Thyroid gland (tissue), 4 donors: Measurements from ENCODE around the gene FAM72A. TPM values are rescaled to one million over a fixed set of nuclear protein-coding genes. Genes with fewer than 3 reads are reported as not detected.
"Not testable (repeated sequence)": the region's sequence is repeated elsewhere in the genome, so short reads cannot be mapped to it uniquely, and the experiment has no call there.

Experiments
- DNase-seq, 2 donors: peaks; one replicate each; pipeline ENCODE4 v3.0.0-alpha.2; 2019
- H3K27ac ChIP-seq, 3 donors: fragments of 200-600 bp; sonication (generic); 1 replicate in 2 of 3; 2 replicates in 1 of 3; pipeline ENCODE4 v1.5.1; 2016 to 2019; ENCODE audit warnings: mild to moderate bottlenecking in 1 of 3, moderate library complexity in 1 of 3
- H3K27me3 ChIP-seq: fragments of 200-600 bp; sonication (generic); one replicate; pipeline ENCODE4 v1.5.1; 2019
- H3K36me3 ChIP-seq, 2 donors: fragments of 200-600 bp; sonication (generic); one replicate each; pipeline ENCODE4 v1.5.1; 2016 to 2019
- H3K4me1 ChIP-seq, 2 donors: fragments of 200-600 bp; sonication (generic); one replicate each; pipeline ENCODE4 v1.5.1; 2017 to 2019
- H3K4me3 ChIP-seq, 3 donors: fragments of 200-600 bp; sonication (generic); replicated peaks in 1 of 3; 1 replicate in 2 of 3; 2 replicates in 1 of 3; pipeline ENCODE4 v1.5.1; 2016; ENCODE audit warnings: mild to moderate bottlenecking in 1 of 3
- H3K9me3 ChIP-seq: fragments of 200-600 bp; sonication (generic); one replicate; pipeline ENCODE4 v1.5.1; 2017
- WGBS, 2 donors: methylation state at CpG; one replicate each; pipeline ENCODE4 v1.1.5; 2017; 5-methylcytosine and 5-hydroxymethylcytosine counted together
- intact Hi-C: fragments of 100-400 bp; cut with DNase I; formaldehyde crosslinking; loops from one replicate; pipeline ENCODE4 v1.15.1; 2023
- total RNA-seq, 4 donors: library from RNA; depleted of rRNA; stranded (reverse); fragments of >200 nt; gene quantifications; one replicate each; pipeline ENCODE4 v1.2.3, GENCODE V29; 2016

The FAM72A gene
- total RNA-seq, 4 donors from 2014 or later, result not detected

GRCh38 chr1:206225386-206225785, 22.7 kb upstream of the FAM72A start:
- DNase-seq, H3K36me3 ChIP-seq, H3K9me3 ChIP-seq, H3K4me3 ChIP-seq, H3K27me3 ChIP-seq, H3K27ac ChIP-seq, H3K4me1 ChIP-seq, intact Hi-C loops: not testable (repeated sequence)
- 87 to 95% methylated on average over 4 of the region's 4 CpGs for WGBS, 2 donors

GRCh38 chr1:206224190-206224776, 21.6 kb upstream of the FAM72A start:
- H3K4me1 ChIP-seq, H3K36me3 ChIP-seq, H3K27me3 ChIP-seq, H3K27ac ChIP-seq, DNase-seq, H3K4me3 ChIP-seq, intact Hi-C loops, H3K9me3 ChIP-seq: not testable (repeated sequence)
- 92% methylated on average over 2 of the region's 6 CpGs for WGBS, 2 donors

DNA sequence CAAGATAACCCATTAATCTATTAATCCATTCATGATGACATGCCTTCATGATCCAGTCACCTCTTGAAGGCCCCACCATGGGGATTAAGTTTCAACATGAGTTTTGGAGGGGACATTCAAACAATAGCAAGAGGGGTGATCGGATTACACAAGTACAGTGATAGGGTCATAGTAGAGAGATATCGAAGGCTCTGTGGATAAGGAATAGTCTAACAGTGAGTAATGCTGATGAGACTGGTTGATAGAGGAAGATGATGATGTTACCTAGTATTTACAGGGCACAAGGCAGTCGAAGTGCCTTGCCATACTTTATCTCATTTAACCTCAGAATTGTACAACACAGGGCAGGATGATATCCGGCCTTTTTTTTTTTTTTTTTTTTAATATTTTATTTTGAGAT, 18.9 kb upstream of the FAM72A start:
- H3K4me1 ChIP-seq, H3K36me3 ChIP-seq, H3K9me3 ChIP-seq, H3K4me3 ChIP-seq, H3K27me3 ChIP-seq, DNase-seq, intact Hi-C loops, H3K27ac ChIP-seq: not testable (repeated sequence)
- WGBS, 2 donors, result no CpG with 5 or more reads among the region's 4 CpGs

- H3K27me3 ChIP-seq, H3K4me1 ChIP-seq, intact Hi-C loops, DNase-seq, H3K4me3 ChIP-seq, H3K36me3 ChIP-seq, H3K27ac ChIP-seq, H3K9me3 ChIP-seq: not testable (repeated sequence)
- WGBS, 2 donors, result 60 to 66% methylated on average over 4 of the region's 4 CpGs
Measured at GRCh38 chr1:206220332-206221000, 17.8 kb upstream of the FAM72A start.

DNA sequence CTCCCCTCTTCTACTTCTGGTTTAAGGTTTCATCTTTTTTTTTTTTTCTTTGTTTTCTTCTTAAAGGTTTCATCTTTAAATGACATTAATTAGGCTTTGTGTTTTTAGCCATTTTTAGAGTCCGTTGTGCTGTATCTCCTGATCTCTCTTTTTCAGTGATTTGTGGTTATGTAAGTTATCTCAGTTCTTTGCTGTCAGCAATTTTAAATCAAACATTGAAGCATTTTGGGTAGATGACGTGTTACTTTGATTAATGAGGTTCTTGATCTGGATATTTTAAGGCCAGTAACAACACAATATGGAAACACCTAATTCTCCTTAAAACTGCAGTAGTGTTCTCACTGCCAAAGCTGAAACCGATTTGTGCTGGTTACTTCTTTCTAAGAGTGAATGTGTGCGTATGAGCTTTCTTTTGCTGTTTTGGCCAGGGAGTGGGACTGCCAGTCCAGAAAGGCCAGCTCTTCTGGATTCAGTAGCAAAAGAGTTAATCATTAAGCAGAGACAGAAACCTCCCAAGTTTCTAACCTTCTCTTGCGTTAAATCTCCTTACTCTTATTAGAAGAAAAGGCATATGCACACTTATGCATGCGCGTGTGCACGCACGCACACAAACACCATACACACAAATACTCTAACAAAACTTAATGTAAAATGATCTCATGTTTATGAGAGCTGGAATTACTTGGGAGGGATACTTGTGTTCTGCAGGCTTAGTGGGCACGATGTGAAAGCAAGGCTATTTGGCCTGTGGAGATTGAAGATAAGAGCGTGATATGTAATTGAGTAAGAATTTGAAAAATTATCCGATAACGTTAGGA, 17.1 kb upstream of the FAM72A start:
- H3K36me3 ChIP-seq, DNase-seq, H3K4me1 ChIP-seq, H3K4me3 ChIP-seq, H3K9me3 ChIP-seq, intact Hi-C loops, H3K27me3 ChIP-seq, H3K27ac ChIP-seq: not testable (repeated sequence)
- 54 to 62% methylated on average over 3 to 4 of the region's 13 CpGs for WGBS, 2 donors

GRCh38 chr1:206218765-206219164, 16.1 kb upstream of the FAM72A start:
- no CpG with 5 or more reads among the region's 2 CpGs for WGBS, 2 donors
- intact Hi-C loops, DNase-seq, H3K36me3 ChIP-seq, H3K9me3 ChIP-seq, H3K4me3 ChIP-seq, H3K27me3 ChIP-seq, H3K27ac ChIP-seq, H3K4me1 ChIP-seq: not testable (repeated sequence)

DNA sequence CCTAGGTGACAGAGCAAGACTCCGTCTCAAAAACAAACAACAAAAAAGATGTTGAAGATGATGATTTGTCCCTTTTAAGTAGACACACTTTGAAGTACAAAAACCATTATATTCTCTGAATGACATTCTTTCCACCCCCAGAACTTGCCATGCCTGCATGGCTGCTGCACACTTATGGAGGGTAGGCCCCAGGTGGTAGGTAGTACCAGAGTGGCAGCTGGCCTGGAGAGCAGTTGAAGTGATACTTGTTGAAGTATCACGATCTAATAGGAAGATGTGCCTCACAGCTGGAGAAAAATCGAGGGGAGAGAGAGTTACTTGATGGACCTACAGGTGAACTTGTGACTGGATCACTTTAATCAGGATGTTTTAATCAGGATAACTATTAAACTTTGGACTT, 15.6 kb upstream of the FAM72A start:
- H3K27ac ChIP-seq, H3K36me3 ChIP-seq, DNase-seq, H3K4me3 ChIP-seq, H3K27me3 ChIP-seq, H3K9me3 ChIP-seq, intact Hi-C loops, H3K4me1 ChIP-seq: not testable (repeated sequence)
- WGBS, 2 donors, result 69% methylated on average over 2 of the region's 3 CpGs; no CpG with 5 or more reads in 1 of the 2 donors

- H3K4me3 ChIP-seq, H3K27me3 ChIP-seq, intact Hi-C loops, H3K9me3 ChIP-seq, H3K4me1 ChIP-seq, H3K27ac ChIP-seq, H3K36me3 ChIP-seq, DNase-seq: not testable (repeated sequence)
- WGBS, 2 donors, result 96 to 98% methylated on average over 4 of the region's 7 CpGs
Measured at GRCh38 chr1:206215600-206216392, 13.2 kb upstream of the FAM72A start.

DNA sequence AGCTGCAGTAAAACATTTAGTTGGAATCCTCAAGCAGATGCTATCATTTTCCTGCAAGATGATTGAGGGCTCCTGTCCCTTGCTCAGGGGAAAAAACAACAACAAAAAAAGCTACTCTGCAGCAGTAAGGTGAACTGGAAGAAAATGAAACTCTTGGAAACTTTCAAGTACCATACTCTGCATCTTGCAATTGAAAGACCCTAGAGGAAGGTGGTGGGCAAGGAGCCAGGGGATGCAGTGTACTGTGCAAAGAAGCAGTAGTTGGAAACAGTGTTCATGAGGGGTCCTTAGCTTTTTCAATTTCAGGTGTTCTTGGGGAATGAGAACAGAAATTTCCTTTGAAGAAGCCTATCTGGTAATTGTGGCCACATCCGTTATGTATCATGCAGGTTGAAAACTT, 8.2 kb upstream of the FAM72A start:
- H3K27ac ChIP-seq, H3K27me3 ChIP-seq, H3K4me3 ChIP-seq, intact Hi-C loops, H3K36me3 ChIP-seq, H3K9me3 ChIP-seq, H3K4me1 ChIP-seq: not testable (repeated sequence)
- WGBS, 2 donors, result no CpG with 5 or more reads among the region's 1 CpG
- peak; percentile 4 to 35 for DNase-seq

- H3K27ac ChIP-seq, H3K4me1 ChIP-seq, H3K4me3 ChIP-seq, H3K9me3 ChIP-seq, H3K36me3 ChIP-seq, intact Hi-C loops, H3K27me3 ChIP-seq: not testable (repeated sequence)
- WGBS, 2 donors, result no CpG with 5 or more reads among the region's 31 CpGs
- DNase-seq, result peak in 1 of 2 donors; percentile 1
Measured at GRCh38 chr1:206205569-206205968, 2.9 kb upstream of the FAM72A start.

- H3K4me1 ChIP-seq, H3K36me3 ChIP-seq, H3K27ac ChIP-seq, H3K9me3 ChIP-seq, intact Hi-C loops, H3K27me3 ChIP-seq: not testable (repeated sequence)
- WGBS, 2 donors, result 0% methylated on average over 4 of the region's 25 CpGs; no CpG with 5 or more reads in 1 of the 2 donors
- H3K4me3 ChIP-seq, result peak overlapping the region in 1 of 3 donors; percentile 28
- DNase-seq, result peak in 1 of 2 donors; percentile 2
Measured at GRCh38 chr1:206204871-206205270, 2.2 kb upstream of the FAM72A start.

DNA sequence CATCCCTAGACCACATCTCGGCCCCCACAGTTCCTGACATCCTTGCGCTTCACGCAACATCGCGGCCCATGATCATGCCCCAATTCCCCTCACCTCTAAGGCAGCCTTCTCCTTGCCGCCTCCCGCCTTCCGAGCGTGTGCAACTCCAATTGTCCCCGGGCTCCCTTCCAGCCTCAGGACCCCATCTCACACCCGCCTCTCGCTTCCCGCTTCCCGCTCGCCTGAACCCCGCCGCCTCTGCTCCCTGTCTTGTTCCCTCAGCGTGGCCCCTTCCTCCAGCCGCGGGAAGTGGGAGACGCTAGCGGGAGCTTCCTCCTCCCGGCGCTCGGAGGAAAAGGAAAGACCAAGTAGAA, 1.5 kb upstream of the FAM72A start:
- H3K4me1 ChIP-seq, H3K4me3 ChIP-seq, intact Hi-C loops, H3K9me3 ChIP-seq, H3K27ac ChIP-seq, H3K36me3 ChIP-seq, H3K27me3 ChIP-seq: not testable (repeated sequence)
- WGBS, 2 donors, result no CpG with 5 or more reads among the region's 25 CpGs
- DNase-seq, result peak in 1 of 2 donors; percentile 3
